GM12875 (cell line): ENCODE data around the gene CCDC197.

Experiments
- H3K4me3 ChIP-seq: one replicate; pipeline ENCODE4 v1.5.1; 2011; ENCODE audit warnings: low read depth, low read length, control low read depth
- CTCF ChIP-seq: IDR thresholded peaks from 2 replicates; pipeline ENCODE4 v1.5.1; 2011; ENCODE audit warnings: low read depth, mild to moderate bottlenecking, control low read depth, inconsistent platforms, low read length, moderate library complexity, borderline replicate concordance; ENCODE audit not compliant: insufficient read depth

Gene CCDC197

GRCh38 chr14:94019329-94019728 is 22.2 kb downstream of the CCDC197 start:
- TF ChIP-seq CTCF = no peak
- H3K4me3 ChIP-seq = no peak overlapping the region

GRCh38 chr14:94020267-94020666 is 23.2 kb downstream of the CCDC197 start:
- TF ChIP-seq CTCF = no peak
- H3K4me3 ChIP-seq = no peak overlapping the region

- no peak overlapping the region for H3K4me3 ChIP-seq
- TF ChIP-seq CTCF = no peak
These were observed 23.9 kb downstream of the CCDC197 start for GRCh38 chr14:94021001-94021400.

- no peak overlapping the region for H3K4me3 ChIP-seq
- TF ChIP-seq CTCF = no peak
These were observed 24.5 kb downstream of the CCDC197 start for GRCh38 chr14:94021416-94022157.

- TF ChIP-seq CTCF = no peak
- no peak overlapping the region for H3K4me3 ChIP-seq
These were observed 25.7 kb downstream of the CCDC197 start for GRCh38 chr14:94022532-94023411.

- TF ChIP-seq CTCF = no peak
These were observed 27.4 kb downstream of the CCDC197 start for GRCh38 chr14:94024549-94024948.

More at GRCh38 chr14:94024549-94024948, 27.4 kb downstream of the CCDC197 start:
- no peak overlapping the region for H3K4me3 ChIP-seq
